Measurements from ENCODE around the gene CHTOP.

DNA sequence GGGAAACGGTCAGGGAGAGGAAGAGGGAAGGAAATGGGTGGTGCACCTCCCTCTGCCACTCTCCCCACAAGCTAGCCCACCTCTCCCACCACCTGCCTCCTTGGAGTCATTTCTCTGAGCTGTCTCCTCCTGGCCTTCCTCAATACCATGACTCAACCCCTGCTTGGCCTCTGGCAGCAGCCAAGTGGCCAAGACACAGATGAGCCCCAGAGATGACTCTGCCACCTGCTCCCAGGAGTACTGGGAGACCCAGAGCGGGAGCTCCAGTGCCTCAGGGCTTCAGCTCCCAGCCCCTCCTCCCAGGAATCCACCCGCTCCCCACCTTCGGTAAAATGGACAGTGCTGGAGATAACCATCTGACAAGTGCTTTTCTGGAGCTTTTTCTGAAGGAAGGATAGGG is 23.5 kb upstream of the CHTOP start:
- no peak for TF ChIP-seq EZH2 (IDR thresholded peaks at IDR 0.05; ENCODE audit: low read depth)
- TF ChIP-seq, protein P1, sequence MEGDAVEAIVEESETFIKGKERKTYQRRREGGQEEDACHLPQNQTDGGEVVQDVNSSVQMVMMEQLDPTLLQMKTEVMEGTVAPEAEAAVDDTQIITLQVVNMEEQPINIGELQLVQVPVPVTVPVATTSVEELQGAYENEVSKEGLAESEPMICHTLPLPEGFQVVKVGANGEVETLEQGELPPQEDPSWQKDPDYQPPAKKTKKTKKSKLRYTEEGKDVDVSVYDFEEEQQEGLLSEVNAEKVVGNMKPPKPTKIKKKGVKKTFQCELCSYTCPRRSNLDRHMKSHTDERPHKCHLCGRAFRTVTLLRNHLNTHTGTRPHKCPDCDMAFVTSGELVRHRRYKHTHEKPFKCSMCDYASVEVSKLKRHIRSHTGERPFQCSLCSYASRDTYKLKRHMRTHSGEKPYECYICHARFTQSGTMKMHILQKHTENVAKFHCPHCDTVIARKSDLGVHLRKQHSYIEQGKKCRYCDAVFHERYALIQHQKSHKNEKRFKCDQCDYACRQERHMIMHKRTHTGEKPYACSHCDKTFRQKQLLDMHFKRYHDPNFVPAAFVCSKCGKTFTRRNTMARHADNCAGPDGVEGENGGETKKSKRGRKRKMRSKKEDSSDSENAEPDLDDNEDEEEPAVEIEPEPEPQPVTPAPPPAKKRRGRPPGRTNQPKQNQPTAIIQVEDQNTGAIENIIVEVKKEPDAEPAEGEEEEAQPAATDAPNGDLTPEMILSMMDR (conservative IDR thresholded peaks at IDR 0.05), result no peak

All from PC-9 (cell line).